ENCODE results near the gene HSPB9.
"Not testable (repeated sequence)": the region's sequence is repeated elsewhere in the genome, so short reads cannot be mapped to it uniquely, and the experiment has no call there.

The HSPB9 gene

DNA sequence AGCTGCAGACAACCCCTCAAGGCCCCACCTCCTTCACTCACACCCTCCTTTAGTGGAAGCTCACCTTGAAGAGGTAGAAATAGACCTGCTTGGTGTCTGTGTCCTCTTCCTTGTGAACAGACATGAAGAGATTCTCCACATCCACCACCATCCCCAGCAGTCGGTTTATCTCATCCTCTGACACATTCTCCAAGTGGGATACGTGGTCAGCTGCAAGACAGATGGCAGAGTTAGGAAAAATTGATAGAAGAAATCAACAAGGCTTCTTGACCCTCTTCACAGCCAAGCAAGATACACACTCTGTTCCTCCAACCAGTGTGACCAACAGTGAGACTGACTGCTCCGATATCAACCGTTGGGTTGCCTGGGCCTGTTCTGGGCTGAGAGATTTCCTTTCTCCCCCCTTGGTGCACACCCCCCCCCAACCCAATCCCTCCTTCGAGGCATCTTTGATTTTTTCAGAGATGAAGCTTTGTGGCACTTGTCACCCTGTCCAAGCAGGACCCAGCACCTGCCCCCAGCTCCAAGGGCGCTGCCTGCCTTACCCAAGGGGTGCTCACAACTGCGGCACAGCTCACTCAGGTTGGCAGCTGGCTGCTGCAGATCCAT is 2.3 kb upstream of the HSPB9 start:
- peak; percentile 68 for DNase-seq

- DNase-seq = peak; percentile 87
Observed at GRCh38 chr17:42120770-42121769, 1.5 kb upstream of the HSPB9 start, which contains the start of gene KAT2A. KAT2A (minus strand) TSS chr17:42121367; CDS start chr17:42121304, 63 bp downstream.

DNA sequence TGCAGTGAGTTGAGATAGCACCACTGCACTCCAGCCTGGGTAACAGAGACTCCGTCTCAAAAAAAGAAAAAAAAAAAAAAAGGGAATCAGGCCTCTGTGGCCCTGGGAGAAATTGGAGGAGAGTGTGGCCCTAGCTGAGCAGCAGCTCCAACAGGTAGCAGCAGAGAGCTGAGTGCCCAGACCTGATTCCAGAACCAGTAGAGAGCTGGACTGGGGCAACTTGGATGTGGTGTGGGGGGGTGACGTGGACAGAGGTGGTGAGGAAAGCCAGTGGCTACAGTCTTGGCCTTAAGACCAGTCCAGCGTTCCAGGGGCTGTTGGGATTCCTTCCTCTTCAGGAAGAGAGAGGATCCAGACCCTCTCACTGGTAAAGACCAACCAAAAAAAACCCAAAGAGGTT is 1.7 kb downstream of the HSPB9 start:
- no peak for DNase-seq

DNA sequence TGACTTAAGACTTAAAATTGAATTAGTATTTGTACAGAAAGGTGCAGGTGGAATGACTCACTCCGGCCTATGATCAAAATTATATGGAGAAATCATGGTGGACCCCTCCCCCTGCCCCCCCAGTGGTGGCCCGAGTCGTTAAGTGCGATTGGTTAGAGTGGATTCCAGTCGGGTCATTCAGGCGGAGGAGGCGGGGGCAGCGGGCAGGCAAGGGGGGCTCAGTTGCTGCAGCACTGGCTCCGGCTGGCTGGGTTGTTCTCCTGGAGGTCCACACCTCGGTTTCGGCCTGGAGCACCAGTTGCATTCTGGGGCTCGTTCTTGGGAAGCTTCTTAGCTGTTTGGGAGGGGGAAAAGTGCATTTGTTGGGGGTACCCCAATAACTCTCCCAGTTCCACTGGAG is 3.0 kb downstream of the HSPB9 start:
- DNase-seq = no peak

DNA sequence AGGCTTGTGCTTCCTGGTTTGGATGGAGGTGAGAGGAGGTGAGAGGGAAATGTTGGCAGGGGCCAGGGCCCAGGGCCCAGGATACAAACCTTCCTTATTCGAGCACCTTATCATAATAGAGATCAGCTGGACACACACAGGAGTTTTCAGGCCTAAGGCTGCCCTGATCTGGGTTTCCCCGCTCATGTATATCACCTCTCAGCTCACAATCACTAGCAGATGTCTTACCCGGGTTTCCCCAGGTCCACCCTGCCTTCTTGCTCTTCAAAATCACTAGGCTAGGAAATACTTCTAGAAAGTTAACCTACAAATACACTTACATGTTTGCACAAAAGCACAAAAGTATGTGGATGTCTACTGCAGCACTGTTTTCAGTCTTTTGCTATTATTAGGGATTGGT is 4.2 kb downstream of the HSPB9 start:
- no peak for DNase-seq

GRCh38 chr17:42127414-42127813 is 4.8 kb downstream of the HSPB9 start:
- DNase-seq = no peak

- DNase-seq = no peak
Observed at GRCh38 chr17:42129109-42129837, 6.7 kb downstream of the HSPB9 start.

- DNase-seq = no peak
Observed at GRCh38 chr17:42130310-42130936, 7.8 kb downstream of the HSPB9 start.

DNA sequence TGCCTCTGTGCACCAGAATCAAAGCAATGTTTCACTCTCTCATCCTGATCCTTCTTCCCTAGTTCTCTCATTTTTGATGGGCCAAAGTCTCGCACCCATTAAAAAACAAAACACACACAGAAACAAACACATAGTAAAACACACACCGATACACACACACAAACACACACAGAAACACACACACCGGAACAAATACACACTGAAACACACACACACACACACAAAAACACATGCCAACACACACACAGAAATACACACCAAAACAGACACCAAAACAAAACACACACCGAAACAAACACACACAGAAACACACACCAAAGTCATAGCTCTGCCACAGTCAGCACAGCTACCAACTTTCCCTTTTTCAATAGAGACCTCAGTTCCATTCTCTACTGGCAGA is 8.6 kb downstream of the HSPB9 start:
- DNase-seq = no peak

DNA sequence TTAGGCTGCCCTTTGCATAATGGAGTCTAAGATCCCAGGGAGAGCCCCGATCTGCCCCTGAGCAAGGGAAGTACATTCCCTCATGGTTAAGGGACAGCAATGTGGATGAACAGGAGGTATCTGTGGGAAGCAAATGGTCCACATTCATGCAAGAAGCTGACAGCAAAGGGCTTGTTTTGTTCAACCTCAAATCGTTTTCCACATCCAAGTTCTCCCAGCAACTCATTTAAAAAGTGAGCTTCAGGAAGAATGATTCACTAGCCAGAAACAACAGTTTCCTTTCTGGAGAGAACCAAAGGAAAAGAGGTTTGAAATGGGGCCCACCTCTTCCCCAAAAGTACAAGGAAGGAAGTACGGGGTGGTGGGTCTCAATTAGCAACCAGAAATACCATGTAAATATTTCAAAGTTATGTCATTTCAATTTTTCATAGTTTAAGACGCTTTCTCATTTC is 9.4 kb downstream of the HSPB9 start:
- DNase-seq = no peak

DNA sequence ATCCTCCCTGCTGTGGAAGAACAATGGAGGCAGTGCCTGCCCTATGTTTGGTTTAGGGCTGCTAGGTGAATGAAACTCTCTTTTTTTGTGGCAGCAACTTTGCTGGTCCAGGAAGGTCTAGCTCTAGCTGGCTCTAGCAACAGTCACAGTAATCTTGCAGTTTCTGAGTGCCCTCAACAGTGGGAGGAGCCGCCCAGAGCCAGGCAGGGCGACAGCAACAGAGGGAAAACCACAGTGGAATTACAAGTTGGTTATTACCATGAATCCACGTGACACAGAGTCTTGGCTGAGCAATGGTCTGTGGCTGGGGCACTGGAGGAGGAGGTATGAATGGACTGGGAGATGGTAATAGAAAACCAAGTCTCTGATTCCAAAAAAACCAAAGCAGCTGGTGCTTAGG is 10.3 kb downstream of the HSPB9 start:
- DNase-seq = peak; percentile 77

GRCh38 chr17:42133461-42134041 is 10.9 kb downstream of the HSPB9 start:
- DNase-seq = peak; percentile 44

- DNase-seq = no peak
Observed at GRCh38 chr17:42135151-42135550, 12.5 kb downstream of the HSPB9 start.

DNA sequence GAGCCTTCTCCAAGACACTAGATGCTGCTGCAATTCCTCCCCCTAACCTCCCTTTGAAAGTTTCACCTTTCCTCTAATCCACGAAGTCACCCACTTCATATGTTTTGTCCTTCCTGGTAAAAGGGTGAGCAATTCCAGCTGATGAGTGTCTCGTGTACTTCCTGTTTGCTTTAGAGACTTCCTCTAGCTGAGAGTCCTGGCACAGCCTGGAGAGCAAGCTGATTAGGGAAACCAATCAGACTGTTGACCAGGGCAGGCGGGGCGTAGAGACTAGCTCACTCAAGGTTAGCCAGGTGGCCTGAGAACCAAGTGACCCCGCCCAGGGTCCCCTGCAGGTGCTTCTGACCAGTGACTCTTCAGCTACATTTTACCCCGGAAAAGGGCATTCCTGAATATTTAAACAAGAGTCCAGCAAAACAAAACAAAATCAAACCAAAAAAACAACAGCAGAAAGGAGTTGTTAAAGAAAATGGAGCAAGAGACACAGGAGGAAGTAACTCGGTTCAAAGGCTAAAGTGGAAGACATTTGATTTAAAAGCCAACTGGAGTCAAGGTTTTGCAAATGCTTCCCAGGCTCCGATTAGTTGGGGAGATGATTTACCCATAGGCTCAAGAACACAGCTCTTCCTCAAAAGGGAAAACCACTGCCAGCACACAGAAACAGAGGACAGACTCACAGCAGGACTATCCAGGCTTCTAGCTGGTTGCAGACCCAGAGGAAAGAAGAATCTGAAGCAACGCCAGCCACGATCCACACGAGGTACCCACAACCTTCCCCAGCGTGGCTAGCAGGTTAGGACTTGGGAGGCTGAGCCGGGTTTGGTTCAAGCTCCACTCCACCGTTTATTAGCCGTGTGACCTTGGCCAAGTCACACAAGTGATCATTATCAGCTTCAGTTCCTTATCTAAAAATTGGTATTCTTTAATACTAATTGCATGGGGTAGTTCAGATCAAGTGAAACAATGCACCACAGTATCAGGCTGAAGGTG is 13.4 kb downstream of the HSPB9 start:
- DNase-seq = peak; percentile 26

DNA sequence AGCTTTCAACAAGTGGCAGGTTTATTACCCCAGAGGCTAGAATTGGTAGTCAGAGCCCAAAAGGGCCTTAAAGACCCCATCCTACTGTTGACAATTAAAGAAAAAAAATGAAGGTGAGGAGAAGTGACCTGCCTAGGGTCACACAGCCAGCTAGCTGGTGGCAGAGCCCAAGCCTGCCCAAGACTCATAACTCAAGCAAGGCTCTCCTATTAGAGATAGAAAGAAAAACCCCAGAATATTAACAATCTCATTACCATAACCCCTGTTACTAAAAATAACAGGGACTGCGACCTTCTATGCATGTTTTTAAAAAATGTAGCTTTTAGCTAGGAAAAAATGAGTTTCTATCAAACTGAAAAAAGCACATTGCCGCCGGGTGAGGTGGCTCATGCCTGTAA is 14.0 kb downstream of the HSPB9 start:
- DNase-seq = no peak

GRCh38 chr17:42138749-42139492 is 16.3 kb downstream of the HSPB9 start:
- no peak for DNase-seq

DNA sequence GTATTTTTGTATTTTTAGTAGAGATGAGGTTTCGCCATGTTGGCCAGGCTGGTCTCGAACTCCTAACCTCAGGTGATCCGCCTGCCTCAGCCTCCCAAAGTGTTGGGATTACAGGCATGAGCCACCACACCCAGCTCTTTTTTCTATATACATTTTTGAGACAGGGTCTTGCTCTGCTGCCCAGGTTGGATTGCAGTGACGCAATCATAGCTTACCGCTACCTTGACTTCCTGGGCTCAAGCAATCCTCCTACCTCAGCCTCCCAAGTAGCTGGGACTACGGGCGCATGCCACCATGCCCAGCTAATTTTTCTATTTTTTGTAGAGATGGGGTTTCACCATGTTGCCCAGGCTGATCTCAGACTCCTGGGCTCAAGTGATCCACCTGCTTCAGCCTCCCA is 18.1 kb downstream of the HSPB9 start:
- not testable (repeated sequence) for DNase-seq

DNA sequence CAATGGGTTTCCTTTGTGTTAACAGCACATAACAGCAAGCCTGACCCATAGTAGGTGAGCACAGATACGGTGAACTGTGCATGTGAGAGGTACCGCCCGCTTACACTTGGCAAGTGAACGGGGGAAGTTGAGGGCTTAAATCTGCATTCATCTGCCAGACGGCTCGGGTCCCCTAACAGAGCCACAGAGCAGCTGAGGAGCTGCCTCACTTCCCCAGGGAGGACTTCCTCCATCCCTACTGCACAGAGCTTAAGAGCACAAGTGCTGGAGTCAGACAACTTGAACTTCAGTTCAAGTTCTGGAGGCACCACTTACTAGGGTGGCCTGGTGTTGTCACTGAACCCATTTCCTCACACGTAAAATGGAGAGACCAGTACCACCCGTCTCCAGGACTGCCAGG is 18.8 kb downstream of the HSPB9 start:
- DNase-seq = no peak

DNA sequence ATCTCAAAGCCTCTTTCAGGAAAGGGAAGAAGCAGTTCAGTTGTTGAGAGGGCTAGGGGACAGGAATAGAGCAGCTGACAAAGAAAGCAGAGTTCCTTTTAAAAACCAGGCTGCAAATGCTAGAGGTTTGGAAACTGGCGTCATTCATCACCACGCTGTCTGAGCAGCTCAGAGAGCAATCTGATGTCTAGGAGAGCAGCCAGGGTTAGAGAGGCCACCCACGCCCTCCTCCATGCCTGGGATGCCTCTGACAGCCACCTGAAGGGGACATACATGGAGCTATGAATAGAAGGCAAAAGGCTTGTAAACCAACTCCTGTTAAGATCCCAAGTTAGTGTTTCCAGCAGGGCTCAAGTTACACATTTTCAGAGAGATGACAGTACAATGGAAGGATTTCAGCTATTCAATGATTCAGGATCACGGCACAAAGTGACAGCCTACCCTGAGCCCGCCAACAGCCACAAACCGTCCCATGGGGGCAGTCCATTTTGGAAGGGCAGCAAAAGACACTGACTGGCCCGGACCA is 19.8 kb downstream of the HSPB9 start:
- DNase-seq = no peak

GRCh38 chr17:42143138-42143537 is 20.5 kb downstream of the HSPB9 start:
- DNase-seq = not testable (repeated sequence)
